GM18507 (cell line): ENCODE results near the gene ACR.
"Not testable (repeated sequence)": the region's sequence is repeated elsewhere in the genome, so short reads cannot be mapped to it uniquely, and the experiment has no call there.

Experiments used
- DNase-seq: peaks from one replicate; pipeline ENCODE4 v3.0.0; 2011; ENCODE audit warnings: low read depth; ENCODE audit not compliant: insufficient read length; ENCODE audit errors: extremely low spot score
- FAIRE-seq: peaks from 2 replicates; lab custom pipeline; 2011; peaks lifted over from hg19 to GRCh38; lab: Jason Lieb, UNC

The ACR gene

DNA sequence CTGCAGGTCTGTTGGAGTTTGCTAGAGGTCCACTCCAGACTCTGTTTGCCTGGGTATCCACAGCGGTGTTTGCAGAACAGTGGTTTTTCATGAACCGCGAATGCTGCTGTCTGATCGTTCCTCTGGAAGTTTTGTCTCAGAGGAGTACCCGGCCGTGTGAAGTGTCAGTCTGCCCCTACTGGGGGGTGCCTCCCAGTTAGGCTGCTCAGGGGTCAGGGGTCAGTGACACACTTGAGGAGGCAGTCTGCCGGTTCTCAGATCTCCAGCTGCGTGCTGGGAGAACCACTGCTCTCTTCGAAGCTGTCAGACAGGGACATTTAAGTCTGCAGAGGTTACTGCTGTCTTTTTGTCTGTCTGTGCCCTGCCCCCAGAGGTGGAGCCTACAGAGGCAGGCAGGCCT is 18.4 kb downstream of the ACR start:
- not testable (repeated sequence) for FAIRE-seq

DNA sequence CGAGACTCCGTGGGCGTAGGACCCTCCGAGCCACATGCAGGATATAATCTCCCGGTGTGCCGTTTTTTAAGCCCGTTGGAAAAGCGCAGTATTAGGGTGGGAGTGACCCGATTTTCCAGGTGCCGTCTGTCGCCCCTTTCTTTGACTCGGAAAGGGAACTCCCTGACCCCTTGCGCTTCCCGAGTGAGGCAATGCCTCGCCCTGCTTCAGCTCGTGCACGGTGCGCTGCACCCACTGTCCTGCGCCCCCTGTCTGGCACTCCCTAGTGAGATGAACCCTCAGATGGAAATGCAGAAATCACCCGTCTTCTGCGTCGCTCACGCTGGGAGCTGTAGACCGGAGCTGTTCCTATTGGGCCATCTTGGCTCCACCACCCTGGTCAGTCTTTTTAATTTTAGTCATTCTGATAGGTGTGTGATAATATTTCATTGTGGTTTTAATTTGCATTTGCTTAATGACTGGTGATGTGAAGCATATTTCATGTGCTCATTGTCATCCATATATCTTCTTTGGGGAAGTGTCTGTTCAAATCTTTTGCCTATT is 19.0 kb downstream of the ACR start:
- not testable (repeated sequence) for FAIRE-seq, DNase-seq

More for the DNA sequence above, 18.4 kb downstream of the ACR start:
- not testable (repeated sequence) for DNase-seq

DNA sequence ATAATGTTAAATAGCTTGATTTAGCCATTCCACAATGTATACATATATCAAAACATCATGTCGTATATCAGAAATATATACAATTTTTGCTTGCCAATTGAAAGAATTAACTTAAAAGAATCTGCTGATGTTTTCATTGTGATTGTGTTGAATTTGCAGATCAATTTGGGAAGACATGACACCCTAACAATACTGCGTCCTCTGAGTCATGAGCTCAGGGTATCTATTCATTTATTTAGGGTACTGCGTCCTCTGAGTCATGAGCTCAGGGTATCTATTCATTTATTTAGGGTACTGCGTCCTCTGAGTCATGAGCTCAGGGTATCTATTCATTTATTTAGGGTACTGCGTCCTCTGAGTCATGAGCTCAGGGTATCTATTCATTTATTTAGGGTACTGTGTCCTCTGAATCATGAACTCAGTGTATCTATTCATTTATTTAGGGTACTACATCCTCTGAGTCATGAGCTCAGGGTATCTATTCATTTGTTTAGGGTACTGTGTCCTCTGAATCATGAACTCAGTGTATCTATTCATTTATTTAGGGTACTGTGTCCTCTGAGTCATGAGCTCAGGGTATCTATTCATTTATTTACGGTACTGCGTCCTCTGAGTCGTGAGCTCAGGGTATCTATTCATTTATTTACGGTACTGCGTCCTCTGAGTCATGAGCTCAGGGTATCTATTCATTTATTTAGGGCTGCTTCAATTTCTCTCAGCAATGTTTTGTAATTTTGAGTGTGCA is 21.8 kb downstream of the ACR start:
- FAIRE-seq, DNase-seq: not testable (repeated sequence)

DNA sequence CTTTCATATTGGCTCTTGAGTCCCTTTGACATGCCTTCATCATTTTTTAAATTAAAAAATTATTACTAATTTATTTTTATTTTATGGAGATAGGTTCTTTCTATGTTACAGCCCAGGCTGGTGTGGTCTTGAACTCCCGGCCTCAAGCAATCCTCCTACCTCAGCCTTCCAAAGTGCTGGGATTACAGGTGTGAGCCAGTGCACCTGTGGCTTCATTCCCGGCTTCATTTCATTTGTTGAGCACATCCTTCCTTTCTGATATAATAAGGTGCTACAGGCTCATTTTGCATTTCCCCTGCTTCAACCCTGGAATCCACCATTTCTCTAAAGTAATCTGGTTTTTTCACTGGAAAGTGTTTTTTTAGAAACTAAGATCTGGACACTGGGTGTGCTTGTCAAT is 23.8 kb downstream of the ACR start:
- not testable (repeated sequence) for FAIRE-seq, DNase-seq

DNA sequence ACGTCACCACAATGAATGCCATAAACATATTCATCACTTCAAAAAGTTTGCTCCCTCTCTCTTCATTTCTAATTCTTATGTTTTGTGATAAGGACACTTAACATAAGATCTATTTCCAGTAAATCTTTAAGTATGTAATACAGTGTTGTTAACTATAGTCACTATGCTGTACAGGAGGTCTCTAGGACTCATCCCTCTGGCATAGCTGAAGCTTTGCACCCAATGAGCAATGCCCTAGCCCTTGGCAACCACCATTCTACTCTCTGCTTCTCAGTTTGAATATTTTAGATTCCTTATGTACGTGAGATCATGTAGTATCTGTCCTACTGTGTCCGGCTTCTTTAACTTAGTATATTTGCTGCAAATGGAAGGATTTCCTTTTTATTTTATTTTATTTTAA is 26.3 kb downstream of the ACR start:
- not testable (repeated sequence) for FAIRE-seq, DNase-seq

DNA sequence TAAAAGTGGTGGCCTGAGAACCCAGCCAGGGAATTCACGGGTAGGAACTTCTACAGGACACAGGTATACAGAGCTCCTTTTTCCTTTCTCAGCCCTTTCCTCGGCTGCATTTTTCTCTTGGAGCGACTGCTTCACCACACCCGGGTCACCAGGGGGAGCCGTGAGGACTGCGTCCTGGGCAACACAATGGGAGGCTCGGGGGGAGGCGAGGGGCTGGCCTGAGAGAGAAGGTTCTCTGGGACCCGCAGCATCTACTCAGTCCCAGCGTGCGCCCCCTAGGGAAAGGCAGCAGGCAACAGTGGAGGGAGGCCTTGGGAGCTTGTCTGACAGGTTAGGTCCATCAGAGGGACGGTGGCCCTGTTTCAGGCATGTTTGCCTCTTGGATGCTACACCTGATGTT is 37.1 kb downstream of the ACR start:
- FAIRE-seq, DNase-seq: not testable (repeated sequence)

DNA sequence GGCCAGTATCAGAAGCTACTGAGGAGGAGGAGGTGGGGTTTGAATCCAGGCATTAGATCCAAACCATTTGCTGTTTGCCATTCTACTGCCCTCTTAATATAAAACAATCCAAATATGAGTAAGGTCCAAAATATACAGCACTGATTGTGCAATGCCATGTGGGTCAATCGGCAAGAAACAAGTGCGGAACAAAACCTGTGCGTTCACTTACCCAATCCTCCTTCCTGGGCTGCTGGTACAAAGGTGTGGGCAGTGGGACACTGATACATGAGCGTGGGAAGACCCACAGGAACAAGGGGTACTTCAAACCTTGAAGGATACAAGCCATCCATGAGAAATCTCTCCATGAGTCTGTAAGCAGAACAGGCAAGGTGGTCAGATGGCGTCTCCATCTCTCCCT is 39.6 kb downstream of the ACR start:
- DNase-seq, FAIRE-seq: not testable (repeated sequence)

DNA sequence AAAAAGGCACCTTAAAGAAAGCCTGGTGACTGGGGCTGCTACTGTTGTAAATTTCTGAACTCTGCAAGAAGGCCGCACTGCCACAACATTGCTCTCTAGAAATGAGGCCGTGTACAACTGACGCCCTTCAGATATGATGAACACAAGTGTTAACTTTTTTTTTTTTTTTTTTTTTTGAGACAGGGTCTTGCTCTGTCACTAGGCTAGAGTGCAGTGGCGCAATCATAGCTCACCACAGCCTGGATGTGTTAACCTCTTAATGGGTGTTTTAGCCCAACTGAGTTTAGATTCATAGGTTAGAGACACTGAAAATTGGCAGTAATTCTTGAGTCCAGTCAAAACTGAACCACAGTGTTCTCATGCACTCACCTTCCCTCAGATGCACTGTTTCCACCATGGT is 42.2 kb downstream of the ACR start:
- not testable (repeated sequence) for FAIRE-seq, DNase-seq

DNA sequence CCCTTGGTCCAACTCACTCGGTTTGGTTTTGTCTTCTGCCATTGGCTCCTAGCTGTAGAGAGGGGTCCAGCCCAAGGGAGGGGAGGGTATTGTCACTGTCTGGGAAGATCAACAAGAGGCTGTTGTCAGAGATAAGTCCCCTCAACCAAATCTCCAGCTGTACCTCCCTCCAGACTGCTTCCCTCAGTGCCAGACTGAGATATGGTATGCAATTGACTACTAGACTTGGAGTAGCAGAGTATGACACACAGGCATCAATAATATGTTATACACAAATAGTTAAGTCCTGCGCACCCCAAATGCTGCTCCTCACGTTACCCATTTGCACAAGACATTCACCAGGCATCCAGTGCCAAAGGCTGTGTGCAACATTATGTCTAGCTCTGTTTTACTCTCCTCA is 44.2 kb downstream of the ACR start:
- FAIRE-seq, DNase-seq: not testable (repeated sequence)

DNA sequence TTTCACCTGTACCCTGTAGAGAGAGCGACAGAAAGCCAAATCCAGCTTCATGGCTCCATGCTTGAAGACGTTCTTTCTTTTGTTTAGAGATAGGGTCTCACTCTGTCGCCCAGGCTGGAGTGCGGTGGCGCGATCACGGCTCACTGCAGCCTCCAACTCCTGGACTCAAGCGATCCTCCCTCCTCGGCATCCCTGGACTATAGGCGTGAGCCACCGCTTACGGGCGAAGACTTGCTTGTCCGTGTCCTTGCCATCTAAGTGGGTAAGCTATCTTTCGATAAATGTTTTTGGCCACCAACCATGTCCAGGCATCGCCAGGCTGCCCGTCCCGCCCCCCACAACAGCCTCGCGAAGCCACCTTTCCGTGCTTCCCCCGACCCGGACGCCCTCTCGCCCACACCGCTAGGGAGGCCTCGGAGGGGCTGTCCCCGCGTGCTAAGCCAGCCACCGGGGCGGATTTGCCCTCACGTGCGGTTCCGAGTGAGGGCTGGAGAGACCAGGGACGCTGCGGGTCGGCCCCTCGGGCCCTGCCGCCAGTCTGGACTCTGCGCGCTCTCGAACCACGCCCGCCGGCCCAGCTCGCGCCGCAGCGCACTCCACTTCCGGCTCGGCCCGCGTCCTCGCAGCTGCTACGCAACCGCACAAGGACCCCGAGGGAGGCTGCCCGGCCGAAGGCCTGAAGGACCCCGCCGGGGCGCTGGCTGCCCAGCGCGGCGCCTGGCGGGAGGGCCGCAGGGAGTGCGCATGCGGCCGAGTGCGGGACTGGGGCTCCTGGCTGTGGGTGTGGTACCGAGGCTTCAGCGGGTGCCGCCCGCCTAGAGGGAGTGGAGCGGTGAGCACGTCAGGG is 45.3 kb downstream of the ACR start, which contains the start of gene RABL2B:
RABL2B (minus strand) TSS at position 604 of the 847 bp plus-strand sequence. CDS start 1,342 bp downstream, outside the sequence.
- DNase-seq (peak; percentile 87), FAIRE-seq (peak; percentile 95)

DNA sequence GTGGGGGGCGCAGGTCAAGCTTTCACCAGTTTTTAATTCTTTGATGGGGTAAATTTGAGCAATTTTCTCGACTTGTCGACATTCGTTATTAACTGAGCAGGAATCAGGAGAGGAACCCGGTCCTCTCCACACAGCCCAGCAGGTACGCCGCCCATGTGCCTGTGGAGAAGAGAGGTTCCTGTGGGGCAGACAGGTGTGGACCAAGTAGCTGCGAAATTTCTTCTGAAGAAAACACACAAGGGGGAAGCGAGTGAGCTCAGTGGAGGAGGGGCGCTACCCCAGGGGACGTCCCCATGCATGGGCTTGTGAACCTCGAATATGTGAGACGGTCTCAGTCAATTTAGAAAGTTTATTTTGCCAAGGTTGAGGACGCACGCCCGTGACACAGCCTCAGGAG is 45.9 kb downstream of the ACR start:
- FAIRE-seq, DNase-seq: not testable (repeated sequence)

DNA sequence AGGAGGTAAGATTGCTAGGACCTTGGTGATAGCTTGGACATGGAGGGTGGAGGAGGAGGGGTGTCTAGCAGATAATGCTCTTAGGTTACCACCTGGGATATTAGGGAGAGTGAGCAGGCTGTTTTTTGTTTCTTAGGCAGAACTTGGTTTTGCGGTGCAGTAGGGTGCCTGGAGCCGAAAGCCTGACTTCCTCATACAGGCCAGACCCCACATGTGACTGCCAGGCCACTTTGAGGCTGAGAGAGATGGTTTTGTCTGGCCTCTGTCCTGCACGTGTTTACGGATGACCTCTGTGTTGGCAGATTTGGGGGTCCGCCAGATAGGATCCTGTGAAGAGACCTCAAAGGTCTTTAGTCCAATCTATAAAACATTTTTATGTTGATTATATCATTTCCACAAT is 47.3 kb downstream of the ACR start:
- not testable (repeated sequence) for FAIRE-seq, DNase-seq

DNA sequence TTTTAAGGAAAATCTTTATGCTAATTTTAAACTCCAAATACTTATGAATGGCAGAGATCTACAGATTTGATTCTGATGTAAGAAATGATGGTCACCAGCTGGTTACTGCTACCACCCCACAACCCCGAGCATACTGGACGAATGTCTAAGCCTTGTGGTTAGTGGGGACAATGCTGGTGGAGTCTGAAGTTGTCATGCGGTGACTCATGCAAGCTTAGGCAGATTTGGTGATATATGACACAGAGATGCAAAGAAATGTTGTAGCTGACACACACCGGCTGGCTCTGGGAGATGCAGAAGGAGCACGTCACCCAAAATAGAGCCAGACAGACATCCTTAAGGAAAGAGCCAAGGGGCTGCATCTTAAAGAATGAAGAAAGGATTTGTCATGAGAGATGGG is 48.9 kb downstream of the ACR start:
- FAIRE-seq, DNase-seq: not testable (repeated sequence)
